GM19238 (cell line): ENCODE measurements around the gene ARID1B.
"Not testable (repeated sequence)": the region's sequence is repeated elsewhere in the genome, so short reads cannot be mapped to it uniquely, and the experiment has no call there.

Experiments
- DNase-seq: peaks from one replicate; pipeline ENCODE4 v3.0.0; 2011; ENCODE audit warnings: low spot score; ENCODE audit not compliant: insufficient read length

The ARID1B gene

DNA sequence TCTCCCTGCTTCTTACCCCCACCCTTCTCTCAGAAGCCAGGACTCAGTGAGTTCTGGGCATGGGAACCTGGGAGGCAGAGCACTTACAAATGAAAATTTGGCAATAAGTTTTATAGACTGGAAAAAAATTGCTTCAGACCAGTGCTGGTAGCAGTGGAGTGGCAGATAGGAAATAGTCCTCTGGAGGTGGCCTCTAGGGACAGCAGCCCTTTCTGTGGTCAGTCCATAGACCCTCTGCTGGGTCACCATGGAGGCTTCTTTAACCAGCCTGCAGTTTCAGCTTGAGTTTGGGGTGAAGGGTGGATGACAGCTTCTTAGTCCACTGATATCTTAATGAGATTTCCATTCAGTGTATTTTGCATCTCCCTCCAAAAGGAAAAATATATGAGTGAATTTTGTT, 179.1 kb downstream of the ARID1B start:
- no peak for DNase-seq

DNA sequence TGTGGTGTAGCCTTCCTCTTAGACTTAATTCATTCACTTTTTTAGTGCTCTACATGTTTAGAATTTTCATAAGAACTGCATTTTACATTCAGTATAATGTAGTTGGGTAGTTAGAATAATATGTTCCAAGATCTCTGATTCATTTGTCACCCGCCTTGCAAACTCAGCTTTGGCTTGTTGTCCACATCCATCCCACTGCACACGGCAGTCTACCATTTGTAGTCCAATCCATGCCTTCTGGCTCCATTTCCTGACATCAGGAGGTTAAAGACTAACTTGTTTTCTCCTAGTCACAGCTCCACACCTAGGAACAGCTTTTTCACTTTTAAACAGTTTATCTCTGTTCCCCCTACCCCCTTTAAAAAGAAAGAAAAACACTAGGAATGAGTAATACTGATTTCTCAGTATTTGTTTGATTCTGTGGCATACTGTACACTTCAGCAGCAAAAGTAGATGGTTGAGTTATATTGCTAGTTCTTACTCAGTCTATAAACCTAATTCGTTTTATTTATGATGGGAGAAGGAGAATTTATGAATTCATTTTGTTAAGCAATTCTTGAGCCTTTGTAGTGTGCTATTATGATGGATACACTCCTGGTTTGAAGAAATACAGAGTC, 180.9 kb downstream of the ARID1B start:
- no peak for DNase-seq

GRCh38 chr6:156960525-156960924, 183.3 kb downstream of the ARID1B start:
- DNase-seq = no peak

DNA sequence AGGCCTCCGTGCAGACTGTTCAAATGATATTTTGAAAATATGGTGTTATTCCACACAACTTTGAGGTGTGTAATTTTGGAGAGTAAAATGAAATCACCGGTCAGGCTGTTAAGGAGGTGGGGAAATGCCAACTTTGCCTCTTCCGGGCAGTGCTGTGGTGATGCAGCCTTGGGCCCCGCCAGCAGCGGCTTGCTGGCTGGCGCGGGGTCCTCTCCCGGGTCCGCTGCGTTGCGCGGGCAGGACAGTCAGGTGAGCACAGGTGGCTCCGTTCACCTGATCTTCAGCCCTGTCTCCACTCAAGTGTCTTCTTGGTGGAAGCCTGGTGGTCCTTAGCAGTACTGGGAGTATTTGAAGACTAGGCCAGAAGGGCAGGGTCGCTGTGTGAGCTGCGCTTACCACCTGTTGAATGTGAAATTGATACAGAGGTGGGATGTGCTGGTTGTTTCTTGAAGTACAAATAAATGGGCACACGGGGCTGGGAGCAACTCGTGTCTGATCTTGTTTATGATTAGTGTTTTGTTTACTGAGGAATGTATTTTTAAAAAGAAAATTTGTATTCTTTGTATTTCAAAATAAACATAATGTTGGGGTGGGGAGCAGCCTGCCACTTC, 184.2 kb downstream of the ARID1B start:
- no peak for DNase-seq

DNA sequence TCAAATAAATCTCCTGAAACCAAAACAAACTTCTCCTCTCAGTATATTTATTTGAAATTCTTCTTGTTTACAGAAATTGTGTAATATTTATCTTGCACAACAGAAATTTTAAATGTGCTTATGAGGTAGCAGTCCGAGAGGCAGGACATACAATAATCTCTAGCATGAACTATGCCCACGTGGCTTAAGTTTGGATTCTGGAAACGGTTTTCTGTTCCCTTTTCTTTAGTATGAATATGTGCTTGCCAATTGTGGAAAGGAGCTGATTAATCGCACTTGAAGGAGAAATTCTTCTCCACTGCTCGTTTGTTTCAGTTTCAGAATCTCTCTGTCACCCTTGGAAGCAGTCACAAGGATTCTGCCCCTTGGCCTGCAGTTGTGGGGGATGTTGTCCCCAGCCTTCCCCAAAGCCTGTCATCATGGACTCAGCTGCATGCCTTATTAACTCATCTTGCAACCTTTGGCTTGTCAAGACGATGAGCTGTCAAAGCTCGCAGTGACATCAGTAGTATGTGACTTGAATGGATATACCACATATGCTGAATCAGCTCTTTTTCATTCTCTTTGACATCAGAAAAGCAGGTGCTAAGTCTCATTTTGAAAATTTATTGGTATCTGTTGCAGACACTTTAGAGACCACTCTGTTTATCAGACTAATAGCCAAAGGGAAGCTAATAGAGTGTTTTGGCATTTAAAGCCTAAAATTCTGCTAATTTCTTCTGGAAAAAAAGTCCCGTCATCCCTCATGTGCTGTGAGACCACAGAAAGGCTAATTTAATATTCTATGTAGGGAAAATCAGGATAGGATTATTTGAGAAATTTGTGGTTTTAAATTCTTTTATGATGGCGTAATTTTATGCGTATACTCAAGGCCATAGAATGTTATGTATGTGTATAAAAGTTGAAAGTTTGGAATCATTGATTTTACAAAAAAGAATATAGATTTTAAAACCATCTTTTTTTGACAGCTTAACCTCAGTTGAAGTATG, 186.8 kb downstream of the ARID1B start:
- no peak for DNase-seq

DNA sequence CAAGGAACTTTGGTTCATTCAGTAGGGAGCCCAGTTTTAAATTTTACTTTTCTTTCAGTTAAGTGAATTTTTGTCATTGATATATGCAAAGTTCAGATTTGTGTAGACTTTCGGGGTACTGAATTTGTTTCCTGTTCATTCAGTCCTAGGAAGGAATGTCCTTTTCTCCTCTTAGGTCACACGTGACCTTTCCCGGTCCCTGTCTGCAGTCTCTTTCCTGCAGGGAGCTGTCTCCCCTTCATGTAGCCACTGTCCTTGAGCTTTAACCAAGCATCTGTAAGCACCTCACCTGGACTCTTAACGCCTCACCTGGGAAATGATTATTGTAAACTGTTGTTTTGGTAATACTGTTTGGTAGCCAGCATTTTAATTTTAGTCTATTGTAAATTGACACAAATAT, 190.7 kb downstream of the ARID1B start:
- DNase-seq = no peak

GRCh38 chr6:156969233-156969632, 192.1 kb downstream of the ARID1B start:
- DNase-seq = no peak

GRCh38 chr6:156970595-156971112, 193.5 kb downstream of the ARID1B start:
- no peak for DNase-seq

- DNase-seq = no peak
Observed at GRCh38 chr6:156971153-156971885, 194.1 kb downstream of the ARID1B start.

- no peak for DNase-seq
Observed at GRCh38 chr6:156972145-156972544, 195.0 kb downstream of the ARID1B start.

- no peak for DNase-seq
Observed at GRCh38 chr6:156974830-156975261, 197.7 kb downstream of the ARID1B start.

DNA sequence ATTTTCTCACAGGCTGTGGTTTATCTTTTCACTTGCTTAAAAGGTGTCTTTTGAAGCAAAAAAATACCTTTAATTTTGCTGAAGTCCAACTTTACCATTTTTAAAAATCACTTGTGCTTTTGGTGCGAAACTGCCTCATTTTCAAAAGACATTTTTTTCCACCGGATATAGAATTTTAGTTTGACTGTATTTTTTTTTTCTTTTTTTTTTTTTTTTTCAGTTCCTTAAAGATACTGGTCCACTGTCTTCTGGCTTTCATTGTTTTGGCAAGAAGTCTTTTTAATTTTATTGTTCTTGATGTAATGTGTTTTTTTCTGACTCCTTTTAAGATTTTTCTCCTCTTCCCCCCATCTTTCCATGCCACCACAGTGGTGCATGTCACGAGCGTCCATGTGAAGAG, 198.2 kb downstream of the ARID1B start:
- DNase-seq = no peak

GRCh38 chr6:156976216-156977127, 199.3 kb downstream of the ARID1B start:
- DNase-seq = no peak

DNA sequence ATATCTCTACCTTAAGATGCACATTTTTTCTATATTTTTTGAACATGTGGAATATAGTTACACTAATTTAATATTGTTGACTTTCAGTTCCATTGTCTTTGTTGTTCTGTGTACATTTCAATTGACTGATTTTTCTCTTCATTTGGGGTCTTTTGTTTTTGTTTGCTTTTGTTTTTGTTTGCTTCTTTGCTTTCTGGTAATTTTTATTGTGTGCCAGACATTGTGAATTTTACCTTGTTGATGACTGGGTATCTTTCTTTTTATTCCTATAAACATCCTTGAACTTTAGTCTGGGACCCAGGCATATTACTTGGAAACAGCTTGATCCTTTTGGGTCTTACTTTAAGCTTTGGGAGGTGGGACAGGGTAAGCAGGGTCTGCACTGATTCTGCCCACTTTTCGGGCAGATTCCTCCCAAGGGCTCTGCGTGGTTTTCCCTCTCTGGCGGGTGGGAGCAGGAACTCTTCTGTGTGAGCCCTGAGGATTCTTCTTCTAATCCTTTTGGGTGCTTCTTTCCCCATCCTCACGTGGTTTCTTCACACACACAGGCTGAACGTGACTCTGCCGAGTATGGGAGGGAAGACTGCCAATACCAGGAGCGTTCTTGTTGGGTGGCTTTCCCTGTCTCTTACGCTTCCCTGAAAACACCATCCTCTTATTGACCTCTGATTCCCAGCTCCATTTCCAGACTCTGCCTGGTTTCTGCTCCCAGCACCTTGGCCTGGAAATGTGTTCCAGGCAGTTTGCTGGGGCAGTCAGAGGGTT, 200.5 kb downstream of the ARID1B start:
- DNase-seq = no peak

- DNase-seq = no peak
Observed at GRCh38 chr6:156978948-156979347, 201.8 kb downstream of the ARID1B start.

DNA sequence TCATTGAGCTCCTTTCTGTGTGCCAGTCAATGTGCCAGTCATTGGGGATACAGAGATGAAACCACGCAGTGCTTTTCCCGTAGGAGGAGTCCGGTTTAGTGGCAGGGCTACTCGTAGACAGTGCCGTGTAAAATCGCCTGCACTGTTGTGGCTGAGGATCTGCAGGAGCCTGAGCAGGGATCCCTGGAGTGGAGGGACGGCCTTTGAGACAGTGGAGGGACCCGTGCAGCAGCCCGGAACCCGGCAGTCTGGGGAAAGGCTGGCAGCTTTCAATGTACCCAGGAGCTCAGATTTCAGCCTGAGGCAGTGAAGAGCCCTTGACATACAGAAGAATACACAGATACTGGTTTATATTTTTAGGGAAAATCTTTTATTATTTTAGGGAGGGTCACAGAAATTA, 203.3 kb downstream of the ARID1B start:
- no peak for DNase-seq

- no peak for DNase-seq
Observed at GRCh38 chr6:156980948-156981347, 203.8 kb downstream of the ARID1B start.

- DNase-seq = no peak
Observed at GRCh38 chr6:156982168-156982567, 205.0 kb downstream of the ARID1B start.

GRCh38 chr6:156982864-156983263, 205.7 kb downstream of the ARID1B start:
- not testable (repeated sequence) for DNase-seq
